H7 (cell line): ENCODE measurements around the gene C2orf80. TPM values are rescaled to one million over a fixed set of nuclear protein-coding genes. Genes with fewer than 3 reads are reported as not detected.
"Not testable (repeated sequence)": the region's sequence is repeated elsewhere in the genome, so short reads cannot be mapped to it uniquely, and the experiment has no call there.

ENCODE experiments used
- DNase-seq: peaks from one replicate; pipeline ENCODE4 v3.0.0; 2012
- H3K27me3 ChIP-seq: 2 replicates; pipeline ENCODE4 v1.6.0; 2011; ENCODE audit warnings: mild to moderate bottlenecking, low read length; ENCODE audit not compliant: control insufficient read depth, insufficient read depth
- H3K36me3 ChIP-seq: replicated peaks from 2 replicates; pipeline ENCODE4 v1.5.1; 2011; ENCODE audit warnings: low read length; ENCODE audit not compliant: control insufficient read depth, insufficient read depth
- H3K4me3 ChIP-seq: 2 replicates; pipeline ENCODE4 v1.5.1; 2011; ENCODE audit warnings: low read depth, mild to moderate bottlenecking, control low read depth, low read length, moderate library complexity; ENCODE audit not compliant: insufficient read depth
- total RNA-seq: library from RNA; depleted of rRNA; stranded (reverse); fragments of >200 nt; shearing (Covaris generic); gene quantifications from 2 replicates; pipeline ENCODE4 v1.2.3, GENCODE V29; 2014; rRNA removed

C2orf80 gene
- total RNA-seq, 1 experiment from 2014 or later, result 0.76 TPM

- Histone ChIP-seq H3K4me3 (no peak overlapping the region), H3K27me3 (no peaks in the 10 kb centered on the region), H3K36me3 (no peaks in the 10 kb centered on the region)
- no peak for DNase-seq
Measured at GRCh38 chr2:208134928-208135586, 54.8 kb downstream of the C2orf80 start.

- Histone ChIP-seq H3K27me3 (no peaks in the 10 kb centered on the region), H3K36me3 (no peaks in the 10 kb centered on the region), H3K4me3 (no peak overlapping the region)
- DNase-seq, result no peak
Measured at GRCh38 chr2:208130712-208131110, 59.1 kb downstream of the C2orf80 start.

GRCh38 chr2:208129744-208130711 is 59.8 kb downstream of the C2orf80 start, which contains the start of gene CRYGC:
CRYGC (minus strand) TSS chr2:208129828; CDS start chr2:208129792, 36 bp downstream.
- no peaks in the 10 kb centered on the region for H3K36me3 ChIP-seq
- DNase-seq, result no peak
- H3K4me3 ChIP-seq, result no peak within 1 kb of the TSS
- H3K27me3 ChIP-seq, result no peaks in the 10 kb centered on the region

- Histone ChIP-seq H3K36me3 (no peaks in the 10 kb centered on the region), H3K4me3 (no peak overlapping the region), H3K27me3 (no peaks in the 10 kb centered on the region; the same call in 1 of the 2 replicates)
- no peak for DNase-seq
Measured at GRCh38 chr2:208128136-208128535, 61.7 kb downstream of the C2orf80 start.

- DNase-seq, result no peak
- Histone ChIP-seq H3K4me3 (no peak overlapping the region), H3K36me3 (no peaks in the 10 kb centered on the region), H3K27me3 (no peaks in the 10 kb centered on the region; the same call in 1 of the 2 replicates)
Measured at GRCh38 chr2:208127090-208127489, 62.7 kb downstream of the C2orf80 start.

GRCh38 chr2:208125251-208125650 is 64.6 kb downstream of the C2orf80 start:
- Histone ChIP-seq H3K36me3 (no peaks in the 10 kb centered on the region), H3K4me3 (no peak overlapping the region), H3K27me3 (no peaks in the 10 kb centered on the region; the same call in 1 of the 2 replicates)
- no peak for DNase-seq

- not testable (repeated sequence) for DNase-seq, H3K36me3 ChIP-seq, H3K27me3 ChIP-seq
- H3K4me3 ChIP-seq, result peak within 1 kb of the TSS; percentile 37
Measured at GRCh38 chr2:208124013-208124715, 65.7 kb downstream of the C2orf80 start, which contains the start of gene CRYGD. CRYGD (minus strand) TSS chr2:208124524; CDS start chr2:208124473, 51 bp downstream.

- Histone ChIP-seq H3K4me3 (no peak overlapping the region), H3K27me3 (no peaks in the 10 kb centered on the region; the same call in 1 of the 2 replicates), H3K36me3 (no peaks in the 10 kb centered on the region)
- DNase-seq, result no peak
Measured at GRCh38 chr2:208122248-208122647, 67.6 kb downstream of the C2orf80 start.

- no peak for DNase-seq
- Histone ChIP-seq H3K27me3 (no peaks in the 10 kb centered on the region; the same call in 1 of the 2 replicates), H3K4me3 (no peak overlapping the region), H3K36me3 (no peaks in the 10 kb centered on the region)
Measured at GRCh38 chr2:208118918-208119317, 70.9 kb downstream of the C2orf80 start.

- not testable (repeated sequence) for H3K36me3 ChIP-seq, H3K4me3 ChIP-seq, H3K27me3 ChIP-seq, DNase-seq
Measured at GRCh38 chr2:208117390-208117789, 72.4 kb downstream of the C2orf80 start.

Other genes with a start within 250 kb of the C2orf80 start
- 5.1 and 5.3 TPM in 2 replicates for gene PLEKHM3, start 164.5 kb downstream of the C2orf80 start, total RNA-seq
- 5.2 and 5.5 TPM in 2 replicates for gene CRYGD, start 65.5 kb downstream of the C2orf80 start, total RNA-seq
- not detected in 2 replicates for gene CRYGC, start 60.2 kb downstream of the C2orf80 start, total RNA-seq
- 0.94 TPM in 1 of 2 replicates, not detected in the other for gene CRYGB, start 43.9 kb downstream of the C2orf80 start, total RNA-seq
- gene CRYGA, start 26.4 kb downstream of the C2orf80 start, total RNA-seq, result not detected in 2 replicates
- 347 and 410 TPM in 2 replicates for gene IDH1, start 65.0 kb upstream of the C2orf80 start, total RNA-seq
- gene PIKFYVE, start 76.2 kb upstream of the C2orf80 start, total RNA-seq, result 27.8 and 38.8 TPM in 2 replicates
- gene PTH2R, start 216.8 kb upstream of the C2orf80 start, total RNA-seq, result 0.03 and 0.15 TPM in 2 replicates